ENCODE measurements around the gene RNF222. TPM values are rescaled to one million over a fixed set of nuclear protein-coding genes. Genes with fewer than 3 reads are reported as not detected.

The RNF222 gene
- total and polyA plus RNA-seq, 10 of the 15 experiments (the other 5 are each of a cell fraction or from before 2014, with no cell fraction given): not detected

DNA sequence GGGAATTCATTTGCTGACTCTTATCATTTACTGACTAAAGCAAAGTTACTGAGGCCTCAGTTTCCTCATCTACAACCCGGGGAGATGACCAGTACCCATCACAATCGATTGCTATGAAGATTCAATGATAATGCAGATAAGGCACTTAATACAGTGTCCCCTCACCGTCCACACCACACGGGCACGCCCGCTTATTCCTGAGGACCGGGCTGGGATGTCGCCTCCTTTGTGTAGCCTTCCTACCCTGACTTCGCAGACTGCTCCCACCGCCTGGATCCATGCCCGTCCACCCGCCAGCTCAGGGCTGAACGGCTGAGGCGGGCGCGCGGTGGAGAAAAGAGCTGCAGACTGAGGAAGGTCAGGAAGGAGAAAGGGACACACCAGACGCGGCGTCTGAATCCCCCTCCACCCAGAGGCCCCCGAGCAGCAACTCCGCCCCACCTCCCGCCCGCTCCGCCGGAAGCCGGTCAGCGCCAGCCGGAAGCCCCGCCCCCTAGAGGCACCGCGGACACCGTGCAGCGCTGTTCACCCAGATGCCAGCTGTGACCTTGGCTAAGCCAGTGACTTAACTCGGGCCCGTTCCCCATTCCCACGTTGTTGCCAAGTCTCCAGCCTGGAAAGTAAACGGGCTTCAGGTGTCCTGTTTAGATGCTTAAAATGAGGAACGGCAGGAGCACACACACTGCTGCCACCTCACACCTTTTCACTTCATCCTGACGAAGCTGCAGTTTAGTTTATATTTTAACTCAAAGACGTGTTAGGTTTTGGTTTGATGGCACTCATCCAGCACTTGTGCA lies 21.2 kb downstream of the RNF222 start, which contains the start of gene KRABD2 (continued):
- TF ChIP-seq SUPT20H (IDR thresholded peaks at IDR 0.05; ENCODE audit: borderline replicate concordance, control insufficient read depth, low read depth, low read length) (no peak), NFIC (IDR thresholded peaks at IDR 0.05; ENCODE audit: low read depth, low read length) (0 out of 2 replicates have a peak, but pooled peaks have one; percentile 49), KAT2A (conservative IDR thresholded peaks at IDR 0.05; ENCODE audit: control insufficient read depth, low read depth, low read length) (no peak), PAX8 (IDR thresholded peaks at IDR 0.05) (no peak), TCF7 (IDR thresholded peaks at IDR 0.05; ENCODE audit: borderline replicate concordance) (no peak), MXI1 (IDR thresholded peaks at IDR 0.05; ENCODE audit: low read depth, low read length) (no peak), WRNIP1 (IDR thresholded peaks at IDR 0.05; ENCODE audit: borderline replicate concordance, low read depth, low read length) (no peak), NFXL1 (IDR thresholded peaks at IDR 0.05; ENCODE audit: borderline replicate concordance) (no peak), ZNF384 (IDR thresholded peaks at IDR 0.05; ENCODE audit: borderline replicate concordance, low read depth, low read length) (no peak), SPI1 (IDR thresholded peaks at IDR 0.05; ENCODE audit: borderline replicate concordance, insufficient read depth, low read depth, low read length) (no peak), FOXM1 (IDR thresholded peaks at IDR 0.05; ENCODE audit: low read depth, low read length) (no peak), SMAD5 (IDR thresholded peaks at IDR 0.05; ENCODE audit: low read depth) (peak; percentile 91; the same call in 1 of the 2 replicates), ETV6 (conservative IDR thresholded peaks at IDR 0.05 in 1 of 2, IDR thresholded peaks at IDR 0.05 in 1 of 2; ENCODE audit: borderline replicate concordance in 1 of 2, low read depth in 1 of 2) (no peak), SREBF1 (IDR thresholded peaks at IDR 0.05; ENCODE audit: low read length) (no peak), STAT3 (IDR thresholded peaks at IDR 0.05; ENCODE audit: low read depth, low read length) (no peak), JUNB (IDR thresholded peaks at IDR 0.05) (no peak), SMARCA5 (IDR thresholded peaks at IDR 0.05) (no peak), RB1 (IDR thresholded peaks at IDR 0.05; ENCODE audit: borderline replicate concordance) (0 out of 2 replicates have a peak, but pooled peaks have one; percentile 34), MYB (IDR thresholded peaks at IDR 0.05; ENCODE audit: borderline replicate concordance, low read depth, low read length) (no peak), BMI1 (IDR thresholded peaks at IDR 0.05; ENCODE audit: borderline replicate concordance) (peak; percentile 51; the same call in 1 of the 2 replicates), EED (IDR thresholded peaks at IDR 0.05; ENCODE audit: low read depth) (no peak), ZBED1 (IDR thresholded peaks at IDR 0.05; ENCODE audit: borderline replicate concordance) (peak; percentile 89)
- TF ChIP-seq, protein P1, sequence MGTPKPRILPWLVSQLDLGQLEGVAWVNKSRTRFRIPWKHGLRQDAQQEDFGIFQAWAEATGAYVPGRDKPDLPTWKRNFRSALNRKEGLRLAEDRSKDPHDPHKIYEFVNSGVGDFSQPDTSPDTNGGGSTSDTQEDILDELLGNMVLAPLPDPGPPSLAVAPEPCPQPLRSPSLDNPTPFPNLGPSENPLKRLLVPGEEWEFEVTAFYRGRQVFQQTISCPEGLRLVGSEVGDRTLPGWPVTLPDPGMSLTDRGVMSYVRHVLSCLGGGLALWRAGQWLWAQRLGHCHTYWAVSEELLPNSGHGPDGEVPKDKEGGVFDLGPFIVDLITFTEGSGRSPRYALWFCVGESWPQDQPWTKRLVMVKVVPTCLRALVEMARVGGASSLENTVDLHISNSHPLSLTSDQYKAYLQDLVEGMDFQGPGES (IDR thresholded peaks at IDR 0.05): no peak
- TF ChIP-seq, protein P2, sequence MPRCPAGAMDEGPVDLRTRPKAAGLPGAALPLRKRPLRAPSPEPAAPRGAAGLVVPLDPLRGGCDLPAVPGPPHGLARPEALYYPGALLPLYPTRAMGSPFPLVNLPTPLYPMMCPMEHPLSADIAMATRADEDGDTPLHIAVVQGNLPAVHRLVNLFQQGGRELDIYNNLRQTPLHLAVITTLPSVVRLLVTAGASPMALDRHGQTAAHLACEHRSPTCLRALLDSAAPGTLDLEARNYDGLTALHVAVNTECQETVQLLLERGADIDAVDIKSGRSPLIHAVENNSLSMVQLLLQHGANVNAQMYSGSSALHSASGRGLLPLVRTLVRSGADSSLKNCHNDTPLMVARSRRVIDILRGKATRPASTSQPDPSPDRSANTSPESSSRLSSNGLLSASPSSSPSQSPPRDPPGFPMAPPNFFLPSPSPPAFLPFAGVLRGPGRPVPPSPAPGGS (IDR thresholded peaks at IDR 0.05; ENCODE audit: borderline replicate concordance, insufficient read depth, low read depth, low read length, poor library complexity, severe bottlenecking): peak; percentile 99
- TF ChIP-seq, protein P3, sequence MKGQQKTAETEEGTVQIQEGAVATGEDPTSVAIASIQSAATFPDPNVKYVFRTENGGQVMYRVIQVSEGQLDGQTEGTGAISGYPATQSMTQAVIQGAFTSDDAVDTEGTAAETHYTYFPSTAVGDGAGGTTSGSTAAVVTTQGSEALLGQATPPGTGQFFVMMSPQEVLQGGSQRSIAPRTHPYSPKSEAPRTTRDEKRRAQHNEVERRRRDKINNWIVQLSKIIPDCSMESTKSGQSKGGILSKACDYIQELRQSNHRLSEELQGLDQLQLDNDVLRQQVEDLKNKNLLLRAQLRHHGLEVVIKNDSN (IDR thresholded peaks at IDR 0.05; ENCODE audit: borderline replicate concordance, extremely low read length, insufficient read depth, low read depth, low read length): no peak
- TF ChIP-seq, protein P4, sequence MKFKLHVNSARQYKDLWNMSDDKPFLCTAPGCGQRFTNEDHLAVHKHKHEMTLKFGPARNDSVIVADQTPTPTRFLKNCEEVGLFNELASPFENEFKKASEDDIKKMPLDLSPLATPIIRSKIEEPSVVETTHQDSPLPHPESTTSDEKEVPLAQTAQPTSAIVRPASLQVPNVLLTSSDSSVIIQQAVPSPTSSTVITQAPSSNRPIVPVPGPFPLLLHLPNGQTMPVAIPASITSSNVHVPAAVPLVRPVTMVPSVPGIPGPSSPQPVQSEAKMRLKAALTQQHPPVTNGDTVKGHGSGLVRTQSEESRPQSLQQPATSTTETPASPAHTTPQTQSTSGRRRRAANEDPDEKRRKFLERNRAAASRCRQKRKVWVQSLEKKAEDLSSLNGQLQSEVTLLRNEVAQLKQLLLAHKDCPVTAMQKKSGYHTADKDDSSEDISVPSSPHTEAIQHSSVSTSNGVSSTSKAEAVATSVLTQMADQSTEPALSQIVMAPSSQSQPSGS (IDR thresholded peaks at IDR 0.05; ENCODE audit: low read length): peak; percentile 65
